Endothelial cell of umbilical vein (primary cell): Measurements from ENCODE around the gene DCTN4. TPM values are rescaled to one million over a fixed set of nuclear protein-coding genes. Genes with fewer than 3 reads are reported as not detected.

Experiments
- BruUV-seq: library from RNA; stranded (reverse); fragments of 400-500 nt; replicated peaks from 2 replicates; lab custom pipeline; 2021; lab: Mats Ljungman, UMichigan
- CTCF ChIA-PET: fragments of 300-600, 350-600 bp; sonication (Branson Sonifier 250); formaldehyde crosslinking; loops from one replicate; lab custom pipeline; 2021; ENCODE audit warnings: antibody characterized with exemption, inconsistent platforms; lab: Charles Lee
- POLR2A ChIA-PET: fragments of 300-600, 350-600 bp; sonication (Branson Sonifier 250); formaldehyde crosslinking; loops from one replicate; lab custom pipeline; 2021; ENCODE audit warnings: antibody characterized with exemption, inconsistent platforms; lab: Charles Lee
- DNase-seq: peaks from one replicate; pipeline ENCODE4 v3.0.0-alpha.2; 2011; ENCODE audit warnings: low read depth, low spot score
- FAIRE-seq: peaks from 2 replicates; lab custom pipeline; 2011; peaks lifted over from hg19 to GRCh38; lab: Jason Lieb, UNC
- H2AFZ ChIP-seq: 2 replicates; pipeline ENCODE4 v1.6.0; 2012; ENCODE audit warnings: low read depth, low read length, control low read depth, inconsistent platforms
- H3K27ac ChIP-seq: 2 replicates; pipeline ENCODE4 v1.5.1; 2011; ENCODE audit warnings: low read depth, mild to moderate bottlenecking, control low read depth, low read length, moderate library complexity; ENCODE audit not compliant: insufficient read depth
- H3K27me3 ChIP-seq, 2 experiments: 2 replicates each; pipeline versions ENCODE4 v1.6.0 to v1.6.1; 2011; ENCODE audit warnings: low read length in 2 of 2, mixed read lengths in 1 of 2; ENCODE audit not compliant: control insufficient read depth in 2 of 2, insufficient read depth in 2 of 2
- H3K36me3 ChIP-seq, 2 experiments: 2 replicates in 1 of 2; 3 replicates in 1 of 2; pipeline ENCODE4 v1.5.1; 2011; ENCODE audit warnings: low read length in 2 of 2, mild to moderate bottlenecking in 1 of 2, moderate library complexity in 1 of 2; ENCODE audit not compliant: control insufficient read depth in 2 of 2, insufficient read depth in 2 of 2; ENCODE audit errors: extremely low read depth in 1 of 2
- H3K4me1 ChIP-seq: 3 replicates; pipeline ENCODE4 v1.5.1; 2011; ENCODE audit warnings: mild to moderate bottlenecking, low read length; ENCODE audit not compliant: control insufficient read depth, insufficient read depth; ENCODE audit errors: extremely low read depth
- H3K4me2 ChIP-seq: 2 replicates; pipeline ENCODE4 v1.6.1; 2011; ENCODE audit warnings: low read length, control low read depth, mixed read lengths; ENCODE audit not compliant: insufficient read depth
- H3K4me3 ChIP-seq, 3 experiments: fragments of 200-600 bp in 1 of 3; sonication (generic), shearing (Covaris generic) in 1 of 3; replicated peaks in 1 of 3; 2 replicates each; pipeline ENCODE4 v1.5.1; 2011 to 2016; ENCODE audit warnings: control low read depth in 3 of 3, low read length in 3 of 3, mild to moderate bottlenecking in 2 of 3, inconsistent platforms in 1 of 3, low read depth in 1 of 3, moderate library complexity in 1 of 3; ENCODE audit not compliant: insufficient read depth in 1 of 3
- H3K79me2 ChIP-seq: 2 replicates; pipeline ENCODE4 v1.6.0; 2012; ENCODE audit warnings: low read length, inconsistent platforms; ENCODE audit not compliant: control insufficient read depth, insufficient read depth
- H3K9ac ChIP-seq: replicated peaks from 2 replicates; pipeline ENCODE3; 2011; ENCODE audit warnings: low read length, control low read depth; ENCODE audit not compliant: insufficient read depth; ENCODE audit errors: extremely low read depth
- H3K9me1 ChIP-seq: replicated peaks from 3 replicates; pipeline ENCODE4 v1.6.0; 2011; ENCODE audit warnings: mild to moderate bottlenecking, low read length; ENCODE audit not compliant: control insufficient read depth, insufficient read depth; ENCODE audit errors: extremely low read depth
- H3K9me3 ChIP-seq: replicated peaks from 2 replicates; pipeline ENCODE4 v1.5.1; 2012; ENCODE audit warnings: low read length, inconsistent platforms; ENCODE audit not compliant: control insufficient read depth, insufficient read depth
- H4K20me1 ChIP-seq: replicated peaks from 2 replicates; pipeline ENCODE3; 2011; ENCODE audit warnings: mild to moderate bottlenecking, low read length; ENCODE audit not compliant: control insufficient read depth, insufficient read depth; ENCODE audit errors: extremely low read depth
- CTCF ChIP-seq, 2 donors: IDR thresholded peaks; 1 replicate in 1 of 2; 2 replicates in 1 of 2; pipeline ENCODE4 v1.5.1; 2011; ENCODE audit warnings: low read length in 2 of 2, mild to moderate bottlenecking in 2 of 2, moderate library complexity in 2 of 2, control low read depth in 1 of 2, inconsistent platforms in 1 of 2, low read depth in 1 of 2; ENCODE audit not compliant: insufficient read depth in 1 of 2; ENCODE audit errors: extremely low read depth in 1 of 2
- EZH2 ChIP-seq: IDR thresholded peaks from 2 replicates; pipeline ENCODE4 v1.6.1; 2012; ENCODE audit warnings: borderline replicate concordance, low read depth, mild to moderate bottlenecking, moderate library complexity, low read length, inconsistent platforms; ENCODE audit not compliant: severe bottlenecking
- FOS ChIP-seq: IDR thresholded peaks from 2 replicates; pipeline ENCODE4 v1.6.1; 2011; ENCODE audit warnings: mild to moderate bottlenecking, low read length, moderate library complexity, borderline replicate concordance; ENCODE audit not compliant: insufficient read depth
- GATA2 ChIP-seq: IDR thresholded peaks from 2 replicates; pipeline ENCODE4 v1.7.0; 2011; ENCODE audit warnings: low read depth, mild to moderate bottlenecking, moderate library complexity, mixed read lengths, low read length; ENCODE audit not compliant: insufficient read length, insufficient read depth
- JUN ChIP-seq: IDR thresholded peaks from 2 replicates; pipeline ENCODE4 v1.6.1; 2011; ENCODE audit warnings: borderline replicate concordance, low read depth; ENCODE audit not compliant: insufficient read length, insufficient read depth
- MAX ChIP-seq: IDR thresholded peaks from 2 replicates; pipeline ENCODE4 v1.6.1; 2011; ENCODE audit not compliant: insufficient read depth, insufficient read length
- MYC ChIP-seq: IDR thresholded peaks from one replicate; pipeline ENCODE4 v1.6.1; 2011; ENCODE audit warnings: mild to moderate bottlenecking, low read depth, low read length
- POLR2A ChIP-seq: IDR thresholded peaks from 2 replicates; pipeline ENCODE4 v1.6.1; 2012; ENCODE audit warnings: low read depth, mild to moderate bottlenecking, control low read depth, low read length
- POLR2AphosphoS5 ChIP-seq: IDR thresholded peaks from 2 replicates; pipeline ENCODE4 v1.6.1; 2012; ENCODE audit warnings: low read depth, mild to moderate bottlenecking, control low read depth, low read length, moderate library complexity; ENCODE audit not compliant: insufficient read depth
- dilution Hi-C: fragments of 300-500 bp; cut with MboI; formaldehyde crosslinking; loops from one replicate; pipeline ENCODE4 v1.15.0; 2019; ENCODE audit warnings: low sequenced_read_pairs; ENCODE audit not compliant: extremely low pct_ligation_motif_present
- intact Hi-C: fragments of 100-400 bp; cut with micrococcal nuclease; formaldehyde crosslinking; loops from one replicate; pipeline ENCODE4 v1.10.0; 2022
- polyA plus RNA-seq, 4 experiments: library from polyadenylated mRNA; depleted of rRNA in 3 of 4; stranded (reverse) in 3 of 4; unstranded in 1 of 4; fragments of >200 nt; gene quantifications; 2 replicates each; pipeline versions ENCODE4 v1.2.1 to v1.2.3, GENCODE V29; 2011 to 2012; ENCODE audit warnings: missing spikeins in 1 of 4
- total RNA-seq: library from RNA; stranded (reverse); gene quantifications from 2 replicates; pipeline ENCODE4 v1.2.3, GENCODE V29; 2021

DCTN4 gene
- total and polyA plus RNA-seq, 2 donors (not counting 3 experiments of a cell fraction or from before 2014, with no cell fraction given): 22.4 to 47.3 TPM

GRCh38 chr5:150788977-150789376, 30.2 kb upstream of the DCTN4 start:
- dilution Hi-C loops: no loop called here
- no peak overlapping the region for H3K4me2 ChIP-seq
- peaks cover 7 to 9% of the 10 kb centered on the region in 2 experiments for H3K27me3 ChIP-seq
- H3K9ac ChIP-seq: no peak overlapping the region
- no peak overlapping the region for H3K4me3 ChIP-seq
- no peak overlapping the region for H3K27ac ChIP-seq
- FAIRE-seq: no peak
- H4K20me1 ChIP-seq: no peaks in the 10 kb centered on the region
- intact Hi-C loops: no loop called here
- CTCF ChIA-PET: interaction anchor here (1.2 to 2.7 kb wide), 3 partner anchors 10 to 376 kb away, joined by 3 to 33 read pairs (median 15); partner anchors contain the start of gene SMIM3
- H3K9me1 ChIP-seq: no peaks in the 10 kb centered on the region
- TF ChIP-seq POLR2A (no peak), JUN (no peak), EZH2 (no peak), POLR2AphosphoS5 (no peak), MAX (no peak), GATA2 (no peak), MYC (no peak), CTCF (IDR thresholded peaks at IDR 0.05; ENCODE audit: extremely low read depth in 1 of 2, insufficient read depth in 1 of 2, low read depth in 1 of 2, low read length in 2 of 2) (no peak), FOS (no peak)
- H2AFZ ChIP-seq: no peak overlapping the region
- H3K9me3 ChIP-seq: no peaks in the 10 kb centered on the region
- POLR2A ChIA-PET: no interaction called here
- BruUV-seq: no TSS peak
- DNase-seq: no peak
- peaks cover 9% of the 10 kb centered on the region for H3K4me1 ChIP-seq
- H3K36me3 ChIP-seq: no peaks in the 10 kb centered on the region
- H3K79me2 ChIP-seq: no peaks in the 10 kb centered on the region
